CD14-positive monocyte (primary cell): ENCODE results near the gene SULT1B1. TPM values are rescaled to one million over a fixed set of nuclear protein-coding genes. Genes with fewer than 3 reads are reported as not detected.

Experiments used
- DNase-seq, 3 donors: peaks; one replicate each; pipeline ENCODE4 v3.0.0-alpha.2; 2011 to 2022
- H2AFZ ChIP-seq: 2 replicates; pipeline ENCODE4 v1.6.0; 2012; ENCODE audit warnings: mild to moderate bottlenecking, low read depth, low read length, inconsistent platforms; ENCODE audit not compliant: insufficient read depth, poor library complexity, severe bottlenecking
- H3K27ac ChIP-seq, 2 donors: 1 replicate in 1 of 2; 2 replicates in 1 of 2; pipeline ENCODE4 v1.5.1; 2012 to 2013; ENCODE audit warnings: low read length in 2 of 2, control low read depth in 1 of 2, inconsistent platforms in 1 of 2, low read depth in 1 of 2, mild to moderate bottlenecking in 1 of 2
- H3K27me3 ChIP-seq, 2 donors: one replicate each; pipeline versions ENCODE4 v1.6.0 to v1.6.1; 2011 to 2013; ENCODE audit warnings: low read length in 2 of 2; ENCODE audit not compliant: control insufficient read depth in 2 of 2, insufficient read depth in 2 of 2
- H3K36me3 ChIP-seq, 2 donors: replicated peaks in 1 of 2; 1 replicate in 1 of 2; 2 replicates in 1 of 2; pipeline versions ENCODE4 v1.5.1 to v1.6.1; 2012 to 2013; ENCODE audit warnings: low read length in 2 of 2, control low read depth in 1 of 2, inconsistent platforms in 1 of 2, mild to moderate bottlenecking in 1 of 2; ENCODE audit not compliant: insufficient read depth in 2 of 2, control insufficient read depth in 1 of 2
- H3K4me1 ChIP-seq, 2 donors: 1 replicate in 1 of 2; 2 replicates in 1 of 2; pipeline versions ENCODE4 v1.5.1 to v1.6.1; 2012 to 2013; ENCODE audit warnings: low read length in 2 of 2, control low read depth in 1 of 2, inconsistent platforms in 1 of 2, mild to moderate bottlenecking in 1 of 2, moderate library complexity in 1 of 2; ENCODE audit not compliant: insufficient read depth in 2 of 2, control insufficient read depth in 1 of 2
- H3K4me2 ChIP-seq: replicated peaks from 2 replicates; pipeline ENCODE3; 2012; ENCODE audit warnings: low read length, moderate library complexity, mild to moderate bottlenecking; ENCODE audit not compliant: poor library complexity, severe bottlenecking; ENCODE audit errors: extremely low read depth
- H3K4me3 ChIP-seq, 3 experiments: fragments of 200-600 bp in 1 of 3; sonication (generic) in 1 of 3; replicated peaks in 1 of 3; 1 replicate in 2 of 3; 2 replicates in 1 of 3; pipeline ENCODE4 v1.5.1; 2011 to 2013; ENCODE audit warnings: low read length in 3 of 3, mild to moderate bottlenecking in 3 of 3, control low read depth in 2 of 3, low read depth in 2 of 3, inconsistent platforms in 1 of 3, moderate library complexity in 1 of 3
- H3K79me2 ChIP-seq: 2 replicates; pipeline ENCODE4 v1.6.0; 2012; ENCODE audit warnings: mild to moderate bottlenecking, control low read depth, inconsistent platforms, low read length, moderate library complexity; ENCODE audit not compliant: insufficient read depth
- H3K9ac ChIP-seq: 2 replicates; pipeline ENCODE4 v1.6.0; 2017; ENCODE audit warnings: low read length, mild to moderate bottlenecking; ENCODE audit not compliant: insufficient read depth, poor library complexity, severe bottlenecking
- H3K9me3 ChIP-seq, 2 donors: replicated peaks in 1 of 2; 1 replicate in 1 of 2; 2 replicates in 1 of 2; pipeline versions ENCODE4 v1.5.1 to v1.6.1; 2012 to 2013; ENCODE audit warnings: low read length in 2 of 2, control low read depth in 1 of 2; ENCODE audit not compliant: control insufficient read depth in 1 of 2, insufficient read depth in 1 of 2
- H4K20me1 ChIP-seq: 2 replicates; pipeline ENCODE4 v1.6.0; 2012; ENCODE audit warnings: mild to moderate bottlenecking, low read length, control low read depth, moderate library complexity; ENCODE audit not compliant: insufficient read depth
- H3K27ac Mint-ChIP-seq, 7 donors: one replicate each; pipeline ENCODE4 v1.8.0; 2020; ENCODE audit warnings: mild to moderate bottlenecking in 7 of 7, mixed read lengths in 7 of 7, moderate library complexity in 6 of 7, inconsistent platforms in 2 of 7
- H3K27me3 Mint-ChIP-seq, 3 donors: one replicate each; pipeline ENCODE4 v1.8.0; 2021 to 2022; ENCODE audit warnings: low read depth in 3 of 3, mild to moderate bottlenecking in 3 of 3, mixed read lengths in 3 of 3, moderate library complexity in 3 of 3, inconsistent platforms in 1 of 3
- H3K36me3 Mint-ChIP-seq, 2 donors: one replicate each; pipeline ENCODE4 v1.8.0; 2020; ENCODE audit warnings: mixed read lengths in 2 of 2, inconsistent platforms in 1 of 2, mild to moderate bottlenecking in 1 of 2
- H3K4me1 Mint-ChIP-seq: one replicate; pipeline ENCODE4 v1.8.0; 2020; ENCODE audit warnings: mild to moderate bottlenecking, mixed read lengths
- H3K4me3 Mint-ChIP-seq, 2 donors: one replicate each; pipeline ENCODE4 v1.8.0; 2020; ENCODE audit warnings: mild to moderate bottlenecking in 2 of 2, mixed read lengths in 2 of 2, moderate library complexity in 1 of 2
- H3K9me3 Mint-ChIP-seq, 7 donors: one replicate each; pipeline ENCODE4 v1.8.0; 2020 to 2022; ENCODE audit warnings: mixed read lengths in 7 of 7, mild to moderate bottlenecking in 6 of 7, moderate library complexity in 6 of 7, inconsistent platforms in 2 of 7
- CTCF ChIP-seq: fragments of 200-600 bp; IDR thresholded peaks from one replicate; pipeline ENCODE4 v1.8.0; 2022; ENCODE audit warnings: antibody characterized with exemption, mild to moderate bottlenecking
- WGBS: methylation state at CpG from one replicate; pipeline ENCODE4 v1.1.5; 2013; ENCODE audit warnings: missing lambda C conversion rate; ENCODE audit not compliant: insufficient coverage; 5-methylcytosine and 5-hydroxymethylcytosine counted together
- intact Hi-C, 2 donors: fragments of 100-400 bp; cut with micrococcal nuclease; formaldehyde crosslinking; loops; one replicate each; pipeline versions ENCODE4 v1.15.0 to v1.15.1; 2023
- polyA plus RNA-seq, 3 donors: library from polyadenylated mRNA; depleted of rRNA in 1 of 3; unstranded in 2 of 3; stranded (reverse) in 1 of 3; fragments of 300-500 nt in 2 of 3; fragments of >200 nt in 1 of 3; fragmentation: Illumina TruSeq in 2 of 3; gene quantifications; 1 replicate in 2 of 3; 2 replicates in 1 of 3; pipeline ENCODE4 v1.2.3, GENCODE V29; 2012 to 2021

SULT1B1 gene
- polyA plus RNA-seq, 3 donors = 3.4 to 15.6 (median 11.2) TPM

GRCh38 chr4:69707807-69708206 is 52.6 kb downstream of the SULT1B1 start:
- Histone ChIP-seq H3K27ac (no peak overlapping the region), H2AFZ (no peak overlapping the region), H3K9me3 (peaks cover 0 to 14% of the 10 kb centered on the region in 2 donors), H4K20me1 (no peaks in the 10 kb centered on the region), H3K36me3 (no peaks in the 10 kb centered on the region), H3K4me3 (no peak overlapping the region), H3K9ac (no peak overlapping the region), H3K79me2 (no peaks in the 10 kb centered on the region), H3K4me1 (no peaks in the 10 kb centered on the region), H3K4me2 (no peak overlapping the region), H3K27me3 (no peaks in the 10 kb centered on the region)
- H3K27me3 Mint-ChIP-seq = no peaks in the 10 kb centered on the region
- intact Hi-C loops = no loop called here
- peaks cover 5% of the 10 kb centered on the region for H3K4me1 Mint-ChIP-seq
- peaks cover 0 to 10% (median 5%) of the 10 kb centered on the region in 7 donors for H3K9me3 Mint-ChIP-seq
- H3K4me3 Mint-ChIP-seq = no peak overlapping the region
- no peaks in the 10 kb centered on the region for H3K36me3 Mint-ChIP-seq
- no peak for DNase-seq
- no peak for TF ChIP-seq CTCF
- H3K27ac Mint-ChIP-seq = no peak overlapping the region

GRCh38 chr4:69702201-69702600 is 58.2 kb downstream of the SULT1B1 start:
- Mint-ChIP-seq H3K36me3 (peaks cover 0 to 2% of the 10 kb centered on the region in 2 donors), H3K27ac (no peak overlapping the region), H3K4me3 (no peak overlapping the region), H3K9me3 (peaks cover 6 to 20% (median 10%) of the 10 kb centered on the region in 7 donors), H3K27me3 (no peaks in the 10 kb centered on the region), H3K4me1 (peaks cover 6% of the 10 kb centered on the region)
- no peak overlapping the region for H3K4me2 ChIP-seq
- no peaks in the 10 kb centered on the region for H4K20me1 ChIP-seq
- H3K79me2 ChIP-seq = no peaks in the 10 kb centered on the region
- no peak for TF ChIP-seq CTCF
- H3K36me3 ChIP-seq = no peaks in the 10 kb centered on the region
- H3K27me3 ChIP-seq = no peaks in the 10 kb centered on the region
- peaks cover 0 to 3% of the 10 kb centered on the region in 2 donors for H3K9me3 ChIP-seq
- WGBS = no CpG with 5 or more reads among the region's 3 CpGs
- no peak for DNase-seq
- no peak overlapping the region for H3K4me3 ChIP-seq
- H3K4me1 ChIP-seq = no peaks in the 10 kb centered on the region
- H3K9ac ChIP-seq = no peak overlapping the region
- intact Hi-C loops = no loop called here
- H2AFZ ChIP-seq = no peak overlapping the region
- H3K27ac ChIP-seq = no peak overlapping the region
